GM10266 (cell line): ENCODE measurements around the gene KRTAP5-6.

Experiments used
- DNase-seq: peaks from one replicate; pipeline ENCODE4 v3.0.0; 2012; ENCODE audit errors: extremely low spot score
- TF ChIP-seq, protein P1 (sequence below): IDR thresholded peaks from 2 replicates; pipeline ENCODE4 v1.5.1; 2012; ENCODE audit warnings: mild to moderate bottlenecking, low read depth; ENCODE audit not compliant: control insufficient read depth, insufficient read depth; ENCODE audit errors: missing control alignments

KRTAP5-6 gene

DNA sequence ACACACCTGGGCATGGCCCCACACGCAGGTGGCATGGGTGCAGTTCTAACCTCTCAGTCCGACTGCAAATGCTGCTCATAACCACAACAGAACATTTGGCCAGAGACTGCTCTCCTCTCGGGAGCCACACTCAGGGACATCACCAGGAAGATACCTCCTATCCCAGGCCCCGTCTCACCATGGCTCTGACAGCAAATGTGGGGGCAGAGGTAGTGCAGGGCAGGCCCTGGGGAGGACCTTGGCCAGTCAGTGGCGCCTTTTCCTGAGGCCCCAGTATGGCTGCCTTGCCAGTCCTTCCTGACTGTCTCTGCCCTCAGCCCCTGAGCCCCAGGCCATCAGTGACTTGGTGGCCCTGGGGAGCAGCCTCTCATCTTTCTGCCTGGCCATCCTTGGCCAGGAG, 2.8 kb downstream of the KRTAP5-6 start:
- TF ChIP-seq, protein P1, sequence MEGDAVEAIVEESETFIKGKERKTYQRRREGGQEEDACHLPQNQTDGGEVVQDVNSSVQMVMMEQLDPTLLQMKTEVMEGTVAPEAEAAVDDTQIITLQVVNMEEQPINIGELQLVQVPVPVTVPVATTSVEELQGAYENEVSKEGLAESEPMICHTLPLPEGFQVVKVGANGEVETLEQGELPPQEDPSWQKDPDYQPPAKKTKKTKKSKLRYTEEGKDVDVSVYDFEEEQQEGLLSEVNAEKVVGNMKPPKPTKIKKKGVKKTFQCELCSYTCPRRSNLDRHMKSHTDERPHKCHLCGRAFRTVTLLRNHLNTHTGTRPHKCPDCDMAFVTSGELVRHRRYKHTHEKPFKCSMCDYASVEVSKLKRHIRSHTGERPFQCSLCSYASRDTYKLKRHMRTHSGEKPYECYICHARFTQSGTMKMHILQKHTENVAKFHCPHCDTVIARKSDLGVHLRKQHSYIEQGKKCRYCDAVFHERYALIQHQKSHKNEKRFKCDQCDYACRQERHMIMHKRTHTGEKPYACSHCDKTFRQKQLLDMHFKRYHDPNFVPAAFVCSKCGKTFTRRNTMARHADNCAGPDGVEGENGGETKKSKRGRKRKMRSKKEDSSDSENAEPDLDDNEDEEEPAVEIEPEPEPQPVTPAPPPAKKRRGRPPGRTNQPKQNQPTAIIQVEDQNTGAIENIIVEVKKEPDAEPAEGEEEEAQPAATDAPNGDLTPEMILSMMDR, result no peak

DNA sequence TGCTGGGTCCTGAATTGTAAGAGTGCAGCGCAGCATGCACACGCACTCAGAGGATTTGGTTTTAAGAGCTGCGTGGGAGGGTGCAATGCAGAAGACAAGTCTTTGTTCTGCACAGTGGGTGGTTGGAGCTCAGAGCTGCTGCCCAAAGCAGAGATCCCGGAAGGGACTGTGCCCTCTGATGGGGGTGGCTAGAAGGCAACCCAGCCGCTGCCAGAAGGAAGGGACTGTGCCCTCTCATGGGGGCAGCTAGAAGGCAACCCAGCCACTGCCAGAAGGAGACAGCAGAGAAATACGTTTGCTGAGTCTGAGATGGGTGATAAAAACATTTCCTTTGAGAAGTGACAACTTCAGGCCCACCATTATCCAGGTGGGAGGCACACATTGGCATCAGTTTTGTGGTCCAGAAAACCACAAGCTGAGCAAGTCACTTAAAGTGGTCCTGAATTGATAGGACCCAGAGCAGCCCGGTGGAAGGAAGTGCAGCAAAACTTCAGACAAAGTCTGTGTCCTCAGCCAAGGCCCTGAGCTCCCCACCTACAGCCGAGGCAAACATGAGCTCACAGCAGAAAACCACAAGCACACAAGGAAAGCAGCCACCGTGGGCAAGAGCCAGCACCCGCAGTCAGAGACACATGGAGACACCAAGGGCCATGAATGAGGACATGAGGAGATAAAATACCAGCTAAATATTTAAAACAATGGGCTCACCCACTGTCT, 4.3 kb downstream of the KRTAP5-6 start:
- DNase-seq, result no peak
- TF ChIP-seq, protein P1, result no peak

More for the DNA sequence above, 2.8 kb downstream of the KRTAP5-6 start:
- no peak for DNase-seq

DNA sequence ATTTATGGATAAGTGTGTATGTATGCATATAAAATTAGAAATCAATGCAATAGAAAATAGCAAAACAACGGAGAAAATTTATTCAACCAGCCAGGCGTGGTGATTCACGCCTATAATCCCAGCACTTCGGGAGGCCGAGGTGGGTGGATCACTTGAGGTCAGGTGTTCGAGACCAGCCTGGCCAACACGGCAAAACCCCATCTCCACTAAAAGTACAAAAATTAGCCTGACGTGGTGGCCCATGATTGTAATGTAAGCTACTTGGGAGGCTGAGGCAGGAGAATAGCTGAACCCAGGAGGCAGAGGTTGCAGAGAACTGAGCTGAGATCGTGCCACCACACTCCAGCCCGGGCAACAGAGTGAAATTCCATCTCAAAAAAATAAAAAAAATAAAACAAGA, 5.5 kb downstream of the KRTAP5-6 start:
- TF ChIP-seq, protein P1, result no peak
- DNase-seq, result no peak

DNA sequence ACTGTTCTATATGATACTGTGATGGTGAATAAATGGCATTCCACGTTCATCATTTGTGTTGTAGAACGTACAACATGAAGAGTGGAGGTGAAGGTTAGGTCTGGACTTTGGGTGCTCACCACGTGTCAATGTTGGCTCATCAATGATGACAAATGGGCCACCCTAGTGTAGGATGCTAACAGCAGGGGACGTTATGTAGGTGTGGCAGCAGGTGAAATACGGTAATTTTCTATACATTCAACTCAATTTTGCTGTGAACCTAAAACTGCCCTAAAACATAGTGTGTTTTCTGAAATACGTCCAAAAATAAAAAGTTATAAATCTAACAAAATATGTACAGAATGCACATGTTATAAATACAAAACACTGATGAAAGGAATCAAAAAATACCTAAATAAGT, 6.2 kb downstream of the KRTAP5-6 start:
- DNase-seq, result no peak
- TF ChIP-seq, protein P1, result no peak

DNA sequence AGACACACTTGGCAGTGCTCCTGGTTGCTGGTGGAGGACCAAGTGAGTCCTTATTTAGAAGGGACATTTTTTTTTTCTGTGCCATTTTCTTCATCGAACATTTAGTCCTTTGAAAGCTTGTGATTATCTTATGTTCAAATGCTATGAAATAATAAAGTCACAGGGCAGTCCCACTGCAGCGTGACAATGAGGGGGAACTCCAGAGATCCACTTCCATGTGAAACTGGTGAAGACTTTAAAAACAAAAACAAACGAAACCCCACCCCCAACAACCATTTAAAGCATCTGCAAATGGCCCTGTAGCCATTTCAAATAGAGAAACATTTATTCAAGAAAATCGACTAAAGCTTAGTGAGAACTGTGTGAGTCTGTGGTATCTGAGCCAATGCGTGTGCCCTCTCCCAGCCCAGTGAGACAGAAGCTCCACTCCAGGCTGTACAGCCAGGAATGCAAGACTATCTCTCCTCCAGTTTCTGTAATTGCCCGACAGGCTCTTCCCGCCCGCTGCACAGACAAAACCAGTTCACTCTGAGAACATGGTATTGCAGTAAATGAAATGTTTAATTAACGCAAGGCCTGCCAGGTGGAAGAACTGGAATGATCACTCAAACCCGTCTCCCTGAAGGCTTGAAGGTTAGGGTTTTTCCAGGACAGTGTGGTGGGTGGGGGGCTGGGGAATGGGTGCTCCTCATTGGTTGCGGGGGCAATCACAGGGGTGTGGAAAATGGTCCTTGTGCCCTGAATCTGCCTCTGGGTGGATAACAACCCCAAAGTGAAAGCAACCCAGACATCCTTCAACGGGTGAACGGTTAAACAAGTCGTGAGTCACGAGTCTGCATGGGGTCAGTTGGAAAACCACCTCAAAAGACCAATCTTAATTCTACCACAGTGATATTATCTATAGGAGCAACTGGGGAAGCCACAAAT, 8.4 kb downstream of the KRTAP5-6 start:
- no peak for DNase-seq
- TF ChIP-seq, protein P1, result no peak

DNA sequence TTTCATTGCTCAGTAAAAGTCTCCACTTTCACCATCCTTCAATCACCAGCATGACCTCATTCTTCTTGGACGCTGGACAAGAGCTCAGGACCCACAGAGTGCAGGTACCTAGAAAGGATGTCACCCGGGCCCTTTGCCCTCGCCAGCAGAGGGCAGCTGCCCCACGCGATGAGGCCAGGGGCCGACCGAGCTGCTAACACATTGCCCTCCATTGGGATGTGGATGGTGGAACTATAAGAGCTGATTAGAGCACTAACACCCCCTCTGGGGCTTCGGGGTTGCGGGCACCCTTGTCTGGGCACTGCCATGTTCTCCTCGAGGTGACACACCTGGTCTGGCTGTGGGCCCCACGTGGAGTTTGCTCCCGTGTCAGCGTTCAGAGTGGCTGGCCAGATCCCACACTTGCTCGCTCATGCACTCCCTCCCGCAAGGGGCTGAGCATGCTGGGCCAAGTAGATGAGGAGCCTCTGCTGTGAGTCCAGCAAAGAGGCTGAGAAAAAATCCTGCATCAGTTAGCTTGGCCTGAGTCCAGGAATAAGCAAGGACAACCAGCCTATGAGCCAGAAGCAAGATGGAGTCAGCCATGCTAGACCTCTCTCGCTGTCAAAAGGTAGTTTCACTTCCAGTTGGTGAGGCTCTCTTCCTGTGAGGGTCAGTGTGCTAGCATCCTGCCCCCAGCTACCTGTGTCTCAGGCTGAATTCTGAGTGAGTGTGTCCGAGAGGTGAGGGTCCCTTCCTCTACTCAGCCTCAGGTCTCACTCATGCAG, 9.8 kb downstream of the KRTAP5-6 start:
- DNase-seq, result no peak
- TF ChIP-seq, protein P1, result no peak
